AG09319 (cell line): ENCODE measurements around the gene CEMIP.

ENCODE experiments used
- DNase-seq: peaks from one replicate; pipeline ENCODE4 v3.0.0-alpha.2; 2010; ENCODE audit warnings: low read depth; ENCODE audit errors: extremely low read depth
- CTCF ChIP-seq: IDR thresholded peaks from 2 replicates; pipeline ENCODE4 v1.5.1; 2011; ENCODE audit warnings: low read depth, mild to moderate bottlenecking, inconsistent platforms, low read length, moderate library complexity

CEMIP gene

GRCh38 chr15:80745888-80746287 is 33.3 kb upstream of the CEMIP start:
- no peak for TF ChIP-seq CTCF
- DNase-seq, result no peak

GRCh38 chr15:80747317-80748053 is 31.7 kb upstream of the CEMIP start:
- no peak for TF ChIP-seq CTCF
- DNase-seq, result no peak

- DNase-seq, result no peak
- TF ChIP-seq CTCF, result no peak
Measured at GRCh38 chr15:80749589-80749988, 29.6 kb upstream of the CEMIP start.

GRCh38 chr15:80750575-80750974 is 28.6 kb upstream of the CEMIP start:
- TF ChIP-seq CTCF, result no peak
- no peak for DNase-seq

GRCh38 chr15:80752204-80752603 is 27.0 kb upstream of the CEMIP start:
- TF ChIP-seq CTCF, result no peak
- DNase-seq, result no peak

- no peak for DNase-seq
- TF ChIP-seq CTCF, result no peak
Measured at GRCh38 chr15:80753161-80753560, 26.0 kb upstream of the CEMIP start.

GRCh38 chr15:80754014-80754413 is 25.2 kb upstream of the CEMIP start:
- DNase-seq, result no peak
- TF ChIP-seq CTCF, result no peak
